Measurements from ENCODE around the gene MN1.

DNA sequence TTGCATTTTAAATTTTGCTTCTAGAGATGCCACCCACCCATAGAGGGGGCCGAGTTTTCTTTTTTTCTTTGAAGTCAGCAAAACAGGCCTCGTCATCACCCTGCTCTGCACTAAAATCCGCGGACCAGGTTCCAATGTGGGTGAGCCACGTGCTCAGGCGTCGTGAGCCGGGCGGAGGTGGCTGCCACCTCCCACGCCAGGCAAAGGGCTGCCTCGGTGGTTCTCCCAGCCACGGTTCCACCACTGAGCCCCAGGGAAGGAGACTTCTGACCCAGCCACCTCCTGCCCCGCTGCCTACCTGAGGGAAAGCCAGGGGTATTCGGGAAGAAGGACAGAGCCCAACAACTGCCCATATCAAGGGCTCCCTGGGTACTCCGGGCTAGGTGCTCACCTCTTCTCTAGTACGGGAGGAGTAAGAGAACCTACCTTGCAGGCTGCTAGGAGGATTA is 45.3 kb downstream of the MN1 start:
- TF ChIP-seq, protein P1, sequence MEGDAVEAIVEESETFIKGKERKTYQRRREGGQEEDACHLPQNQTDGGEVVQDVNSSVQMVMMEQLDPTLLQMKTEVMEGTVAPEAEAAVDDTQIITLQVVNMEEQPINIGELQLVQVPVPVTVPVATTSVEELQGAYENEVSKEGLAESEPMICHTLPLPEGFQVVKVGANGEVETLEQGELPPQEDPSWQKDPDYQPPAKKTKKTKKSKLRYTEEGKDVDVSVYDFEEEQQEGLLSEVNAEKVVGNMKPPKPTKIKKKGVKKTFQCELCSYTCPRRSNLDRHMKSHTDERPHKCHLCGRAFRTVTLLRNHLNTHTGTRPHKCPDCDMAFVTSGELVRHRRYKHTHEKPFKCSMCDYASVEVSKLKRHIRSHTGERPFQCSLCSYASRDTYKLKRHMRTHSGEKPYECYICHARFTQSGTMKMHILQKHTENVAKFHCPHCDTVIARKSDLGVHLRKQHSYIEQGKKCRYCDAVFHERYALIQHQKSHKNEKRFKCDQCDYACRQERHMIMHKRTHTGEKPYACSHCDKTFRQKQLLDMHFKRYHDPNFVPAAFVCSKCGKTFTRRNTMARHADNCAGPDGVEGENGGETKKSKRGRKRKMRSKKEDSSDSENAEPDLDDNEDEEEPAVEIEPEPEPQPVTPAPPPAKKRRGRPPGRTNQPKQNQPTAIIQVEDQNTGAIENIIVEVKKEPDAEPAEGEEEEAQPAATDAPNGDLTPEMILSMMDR (IDR thresholded peaks at IDR 0.05), result no peak
- no peak for TF ChIP-seq POLR2A (IDR thresholded peaks at IDR 0.05)
- TF ChIP-seq EP300 (IDR thresholded peaks at IDR 0.05), result no peak
- no peak for TF ChIP-seq POLR2AphosphoS5 (IDR thresholded peaks at IDR 0.05)
